ENCODE measurements around the gene PLA1A.
A peak's percentile ranks its signal among the peaks of the same experiment; 100 is the strongest.

PLA1A gene

GRCh38 chr3:119613201-119613600 is 15.5 kb downstream of the PLA1A start:
- no peak for DNase-seq

DNA sequence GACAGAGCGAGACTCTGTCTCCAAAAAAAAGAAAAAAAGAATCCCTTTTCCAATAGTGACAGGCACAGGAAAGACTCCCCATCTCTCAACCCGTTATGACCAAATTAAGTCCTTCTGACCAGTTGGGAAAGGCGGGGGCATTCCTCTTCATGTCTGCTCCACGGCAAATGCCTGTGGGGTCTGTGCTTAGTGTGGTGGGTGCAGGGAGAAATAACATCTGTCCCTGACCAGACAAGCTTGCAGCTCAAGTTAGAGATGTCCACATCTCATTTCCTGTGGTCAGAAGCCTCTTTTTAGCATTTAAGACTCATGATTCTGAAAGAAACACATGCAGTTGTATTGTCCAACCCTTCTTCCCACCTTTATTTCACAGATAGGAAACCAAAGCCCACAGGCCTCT is 16.2 kb downstream of the PLA1A start:
- DNase-seq: no peak

DNA sequence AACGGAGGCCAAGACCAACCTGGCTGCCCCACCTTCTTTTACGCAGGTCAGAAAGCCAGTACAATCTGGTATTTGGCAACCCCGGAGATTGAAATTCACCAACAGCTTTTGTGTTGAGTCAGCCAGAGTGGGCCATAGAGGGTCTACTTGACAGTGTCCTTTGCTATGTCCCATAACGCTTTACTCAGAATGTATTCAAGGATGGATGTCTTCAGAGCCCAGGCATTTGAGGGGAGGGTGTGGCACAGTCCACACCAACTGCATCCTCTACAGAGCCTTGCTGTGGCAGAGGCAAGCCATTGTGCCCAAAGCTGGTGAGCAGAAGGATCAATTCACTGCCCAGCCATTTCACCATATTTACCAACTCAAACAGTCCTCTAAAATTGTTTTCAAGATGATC is 18.4 kb downstream of the PLA1A start:
- DNase-seq: no peak

DNA sequence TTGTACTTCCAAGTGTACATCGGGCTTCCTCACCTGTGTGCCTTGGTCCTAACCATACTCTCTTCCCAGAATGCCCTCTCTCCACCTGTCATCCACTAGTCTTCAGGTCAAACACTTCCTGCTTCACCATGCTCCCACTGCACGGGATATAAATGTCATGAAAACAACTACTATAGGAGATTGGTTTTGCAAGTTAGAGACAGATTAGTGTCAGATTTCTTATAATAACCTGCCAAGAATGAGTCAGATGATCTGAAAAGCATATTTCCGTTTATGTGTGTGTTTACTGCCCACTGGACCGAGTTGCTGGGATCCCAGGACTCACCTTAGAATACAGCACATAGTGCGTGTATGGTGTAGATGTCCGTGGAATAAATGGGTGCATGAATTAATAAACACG is 21.4 kb downstream of the PLA1A start:
- no peak for DNase-seq

DNA sequence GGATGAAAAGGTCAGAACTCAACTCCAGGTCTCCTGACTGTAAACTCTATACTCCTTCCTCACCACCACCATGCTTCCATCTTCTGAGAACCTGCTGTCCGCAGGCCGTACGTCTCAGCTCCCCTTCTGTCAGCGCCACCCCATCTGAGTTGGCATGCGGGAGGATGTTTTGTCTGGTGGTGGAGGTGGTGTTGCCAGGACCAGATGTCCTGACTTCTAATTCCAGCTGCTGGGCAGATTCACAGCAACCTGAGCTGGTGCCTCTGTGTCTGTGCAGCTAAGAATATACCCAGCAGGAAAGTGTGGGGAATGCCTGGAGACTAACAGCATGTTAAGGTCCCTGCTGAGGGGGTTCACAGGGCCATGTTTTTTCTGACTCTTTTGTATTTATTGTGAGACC is 23.2 kb downstream of the PLA1A start:
- DNase-seq: no peak

DNA sequence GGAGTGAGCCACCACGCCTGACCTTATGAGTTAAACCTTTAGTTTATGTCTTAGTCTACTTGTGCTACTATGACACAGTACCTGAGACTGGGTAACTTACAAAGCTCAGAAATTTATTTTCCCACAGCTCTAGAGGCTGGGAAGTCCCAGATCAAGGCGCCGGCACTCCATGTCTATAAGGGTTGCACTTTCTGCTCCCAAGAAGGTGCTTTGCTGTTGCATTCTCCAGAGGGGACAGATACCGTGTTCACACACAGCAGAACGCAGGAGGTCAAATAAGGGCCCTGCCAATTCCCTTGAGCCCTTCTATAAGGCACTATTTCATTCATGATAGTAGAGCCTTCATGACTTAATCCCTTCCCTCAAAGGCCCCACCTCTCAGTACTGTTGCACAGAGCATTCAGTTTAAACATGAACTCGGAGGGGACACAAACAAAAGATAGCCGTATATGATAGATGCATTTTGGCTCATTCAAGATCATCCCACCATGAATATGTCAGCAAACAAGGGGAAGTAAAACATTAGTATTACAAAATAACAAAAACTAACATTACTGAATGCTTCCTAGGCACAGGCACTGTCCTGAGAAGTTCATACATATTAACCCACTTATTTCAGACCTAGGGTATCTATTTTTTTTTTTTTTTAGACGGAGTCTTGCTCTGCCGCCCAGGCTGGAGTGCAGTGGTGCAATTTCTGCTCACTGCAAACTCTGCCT is 26.5 kb downstream of the PLA1A start:
- DNase-seq: no peak

DNA sequence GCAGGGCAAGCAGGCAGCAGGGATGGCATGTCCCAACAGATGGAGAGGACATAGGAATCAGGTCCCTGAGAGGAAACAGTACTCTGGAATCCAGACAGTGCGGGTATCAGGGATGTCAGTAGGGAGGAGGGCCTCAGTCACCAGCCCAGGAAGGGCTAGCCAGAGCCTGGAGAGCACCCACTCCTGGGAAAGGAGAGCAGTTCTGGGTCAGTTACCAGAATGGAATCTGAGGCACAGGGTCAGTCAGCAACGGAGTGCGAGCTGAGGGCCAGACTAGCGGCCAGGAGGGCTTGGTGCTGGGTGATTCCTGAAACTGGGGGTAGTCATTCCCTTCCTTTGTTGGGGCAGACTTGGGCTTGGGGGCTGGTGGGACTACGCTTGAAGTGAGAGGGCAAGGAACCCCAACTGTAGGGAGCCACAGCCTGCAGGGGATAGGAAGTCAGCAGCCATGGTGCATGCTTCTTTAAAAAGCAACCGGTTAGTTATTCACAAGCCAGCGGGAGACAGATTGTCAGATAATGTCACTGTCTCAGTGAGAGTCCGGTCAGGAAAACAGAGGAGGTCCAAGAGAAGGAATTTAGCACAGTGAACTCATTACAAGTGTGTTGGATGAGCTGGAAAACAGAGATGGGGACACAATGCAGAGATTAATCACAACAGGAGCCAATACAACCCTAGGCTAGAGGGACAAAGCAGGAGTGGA is 27.9 kb downstream of the PLA1A start:
- DNase-seq: no peak

DNA sequence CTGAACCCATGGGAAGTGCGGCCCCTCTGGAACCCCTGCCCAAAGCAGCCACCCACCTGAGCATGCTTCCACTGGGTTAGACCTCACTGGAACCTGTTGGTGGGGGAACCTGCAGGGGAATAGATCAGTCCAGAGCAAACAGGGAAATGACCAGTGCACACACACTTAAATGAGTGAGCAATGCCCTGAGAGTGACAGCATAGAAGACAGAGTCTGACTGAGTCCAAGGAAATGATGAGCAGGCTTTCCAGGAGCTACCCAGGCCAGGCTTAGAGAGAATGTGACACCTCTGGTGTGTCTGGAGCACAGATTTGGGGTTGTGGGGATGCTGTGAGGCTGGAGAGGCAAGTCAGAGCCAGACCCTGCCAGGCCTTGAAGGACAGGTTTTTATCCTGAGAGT is 28.5 kb downstream of the PLA1A start:
- DNase-seq: no peak

GRCh38 chr3:119627461-119627860 is 29.8 kb downstream of the PLA1A start:
- peak; percentile 24 for DNase-seq

- peak; percentile 29 for DNase-seq
Measured at GRCh38 chr3:119628390-119628789, 30.7 kb downstream of the PLA1A start.

- DNase-seq: peak; percentile 41
Measured at GRCh38 chr3:119628816-119629445, 31.2 kb downstream of the PLA1A start.

- DNase-seq: no peak
Measured at GRCh38 chr3:119630128-119630879, 32.6 kb downstream of the PLA1A start.

GRCh38 chr3:119630880-119631329 is 33.2 kb downstream of the PLA1A start:
- no peak for DNase-seq

GRCh38 chr3:119631516-119631915 is 33.8 kb downstream of the PLA1A start:
- DNase-seq: no peak

- no peak for DNase-seq
Measured at GRCh38 chr3:119632216-119632615, 34.5 kb downstream of the PLA1A start.

GRCh38 chr3:119632829-119633228 is 35.1 kb downstream of the PLA1A start:
- DNase-seq: no peak

DNA sequence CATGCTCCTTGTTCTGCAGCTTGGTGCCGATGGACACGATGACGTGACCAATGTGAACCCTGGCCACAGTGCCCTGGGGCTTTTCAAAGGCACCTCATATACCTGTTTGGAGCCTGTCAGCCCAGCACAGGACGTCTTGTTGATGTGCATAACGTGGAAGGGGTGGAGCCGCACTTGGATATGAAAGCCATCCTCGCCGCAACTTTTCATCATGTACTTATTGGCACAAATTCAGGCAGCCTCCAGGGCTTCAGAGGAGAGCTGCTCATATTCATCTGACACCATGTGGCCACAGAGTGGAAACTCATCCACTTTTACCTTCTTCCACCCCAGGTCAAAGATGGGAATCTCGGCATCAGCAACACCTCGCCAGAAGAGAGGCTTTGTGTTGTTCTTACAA is 38.0 kb downstream of the PLA1A start:
- DNase-seq: no peak

DNA sequence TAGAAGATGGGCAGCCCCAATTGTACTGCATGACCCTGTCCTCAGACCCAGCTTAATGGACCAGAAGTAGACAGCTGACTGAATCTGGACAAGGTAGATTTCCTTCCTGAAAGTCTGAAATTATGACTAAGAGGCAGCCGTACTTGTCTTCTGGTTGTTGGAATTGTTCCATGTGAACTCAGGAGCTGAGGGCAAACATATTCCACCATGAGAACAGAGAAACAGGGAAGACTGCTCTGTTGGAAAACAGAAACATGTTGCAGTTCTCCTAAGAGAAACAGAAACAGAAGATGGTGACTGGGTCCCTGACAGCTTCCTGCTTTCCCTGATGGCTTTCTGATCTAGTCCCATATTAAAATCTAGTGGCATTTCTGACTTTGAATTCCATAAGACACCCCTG is 38.6 kb downstream of the PLA1A start:
- no peak for DNase-seq

DNA sequence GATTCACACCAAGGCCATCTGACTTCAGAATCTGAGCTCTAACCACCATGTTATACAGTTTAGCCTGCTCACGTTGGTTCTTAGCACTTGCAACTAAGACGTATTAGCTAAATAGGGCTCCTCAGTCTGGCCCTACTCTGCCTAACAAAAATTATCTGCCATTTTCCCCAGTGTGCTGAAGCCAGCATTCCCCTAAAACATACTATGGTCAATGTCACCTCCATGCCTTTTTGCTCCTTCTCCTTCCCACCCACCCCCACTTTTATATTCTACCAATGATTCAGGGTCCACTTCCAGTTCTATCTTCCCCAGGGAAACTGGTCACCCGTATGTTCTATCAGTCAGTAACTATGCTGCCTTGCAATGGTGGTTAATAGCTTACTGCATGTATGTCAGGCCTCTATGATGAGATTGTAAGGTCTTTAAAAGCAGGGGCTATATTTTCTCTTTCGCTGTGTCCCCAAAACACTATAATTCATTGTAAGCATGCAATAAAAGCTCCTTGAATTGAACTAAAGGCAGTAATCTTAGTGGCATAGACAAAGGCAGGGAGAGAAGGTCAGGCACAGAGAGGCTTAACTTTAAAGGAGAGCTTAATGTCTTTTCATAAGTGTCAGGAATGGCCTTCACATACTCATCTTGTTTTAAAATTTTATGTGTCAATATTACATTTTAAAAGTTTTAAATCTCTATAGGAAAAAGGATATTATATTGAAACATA is 39.4 kb downstream of the PLA1A start:
- no peak for DNase-seq

GRCh38 chr3:119637679-119638477 is 40.2 kb downstream of the PLA1A start:
- DNase-seq: no peak

DNA sequence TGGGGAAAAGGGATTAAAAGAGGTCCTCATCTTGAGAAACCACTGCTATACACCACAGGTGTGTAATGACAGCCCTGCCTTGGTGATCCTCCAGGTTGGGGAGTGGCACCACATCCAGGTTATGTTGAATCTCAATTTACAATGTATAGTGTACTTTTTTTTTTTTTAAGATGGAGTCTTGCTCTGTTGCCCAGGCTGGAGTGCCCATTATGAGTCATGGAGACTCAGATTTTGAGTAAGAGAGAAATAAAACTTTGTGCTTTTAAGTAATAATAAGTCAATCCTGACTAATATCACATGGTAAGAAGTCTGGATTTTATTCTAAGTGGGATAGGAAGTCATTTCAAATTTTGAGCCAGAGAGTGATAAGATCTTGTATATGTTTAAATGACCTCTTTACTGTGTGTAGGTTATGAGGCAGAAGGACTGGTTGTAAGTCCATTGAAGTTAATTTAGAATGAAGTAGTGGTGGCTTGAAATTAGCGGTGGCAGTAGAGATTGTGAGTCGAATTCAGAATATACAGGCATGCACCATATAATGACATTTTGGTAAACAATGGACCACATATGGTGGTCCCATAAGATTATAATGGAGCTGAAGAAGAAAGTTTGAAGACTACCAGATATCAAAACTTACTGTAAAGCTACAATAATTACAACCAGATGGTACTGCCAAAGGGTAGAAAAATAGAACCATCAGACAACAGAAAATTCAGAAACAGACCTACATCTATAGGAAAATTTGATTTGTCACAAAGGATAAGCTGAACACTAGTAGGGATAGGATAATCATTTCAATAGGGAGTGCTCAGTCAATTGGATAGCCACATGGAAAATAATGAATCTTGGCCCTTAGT is 42.0 kb downstream of the PLA1A start:
- no peak for DNase-seq
